Measurements from ENCODE around the gene KCTD18.

DNA sequence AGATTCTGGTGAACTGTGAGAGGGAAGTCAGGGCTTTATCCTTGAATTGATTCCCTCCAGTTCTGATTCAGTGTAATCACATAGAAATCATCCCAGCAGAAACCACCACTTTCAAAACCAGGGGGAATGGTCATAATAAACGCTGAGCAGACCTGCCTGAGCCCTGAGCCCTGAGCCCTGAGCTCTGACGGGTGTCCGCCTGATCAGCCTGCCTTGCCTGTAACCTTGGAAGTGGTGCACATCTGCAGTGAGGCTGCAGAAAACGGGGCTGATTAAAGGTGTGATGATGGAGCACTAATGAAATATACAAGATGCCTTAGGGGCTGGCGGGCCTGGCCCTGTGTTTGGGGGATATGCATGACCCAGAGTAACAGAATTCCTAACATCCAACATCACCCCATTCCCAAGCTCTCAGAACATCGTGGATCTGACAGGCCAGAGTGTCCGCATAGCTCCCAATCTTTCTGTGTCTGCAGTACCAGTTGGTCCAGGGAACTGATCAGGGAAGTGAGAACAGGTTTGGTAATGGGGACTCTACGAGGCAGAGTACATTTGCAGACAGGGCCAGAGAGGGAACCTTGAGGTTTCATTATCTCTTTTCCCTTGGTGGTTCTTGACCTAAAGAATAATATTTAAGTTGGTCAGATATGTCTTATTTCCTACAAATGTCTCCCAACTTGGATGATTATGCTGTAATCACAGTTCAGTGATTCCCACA lies 37.8 kb downstream of the KCTD18 start:
- TF ChIP-seq EP300 (IDR thresholded peaks at IDR 0.05; ENCODE audit: borderline replicate concordance) (no peak), YY1 (IDR thresholded peaks at IDR 0.05; ENCODE audit: low read depth) (no peak), CEBPB (IDR thresholded peaks at IDR 0.05) (no peak)

Measured in Ishikawa (cell line).